ENCODE results near the gene ZNF653.

GRCh38 chr19:11483366-11484111, 22.1 kb downstream of the ZNF653 start:
- no peak for TF ChIP-seq CTCF (conservative IDR thresholded peaks at IDR 0.05; ENCODE audit: low read length)
- no peak for TF ChIP-seq EZH2phosphoT487 (IDR thresholded peaks at IDR 0.05; ENCODE audit: borderline replicate concordance, low read depth, low read length)

Measured in OCI-LY7 (cell line).